GM18505 (cell line): ENCODE results near the gene ERVFRD-1.
"Not testable (repeated sequence)": the region's sequence is repeated elsewhere in the genome, so short reads cannot be mapped to it uniquely, and the experiment has no call there.

ENCODE experiments used
- ATAC-seq: cut with Tn5 transposase; IDR thresholded peaks from one replicate; pipeline ENCODE4 v1.9.1; 2021; ENCODE audit not compliant: unreplicated experiment
- POLR2A ChIP-seq: IDR thresholded peaks from 4 replicates; pipeline ENCODE4 v1.6.1; 2011; ENCODE audit warnings: borderline replicate concordance; ENCODE audit not compliant: insufficient read depth, insufficient read length; ENCODE audit errors: extremely low read depth

The ERVFRD-1 gene

GRCh38 chr6:11089695-11090094 is 21.8 kb downstream of the ERVFRD-1 start:
- no peak for TF ChIP-seq POLR2A
- ATAC-seq: no peak

DNA sequence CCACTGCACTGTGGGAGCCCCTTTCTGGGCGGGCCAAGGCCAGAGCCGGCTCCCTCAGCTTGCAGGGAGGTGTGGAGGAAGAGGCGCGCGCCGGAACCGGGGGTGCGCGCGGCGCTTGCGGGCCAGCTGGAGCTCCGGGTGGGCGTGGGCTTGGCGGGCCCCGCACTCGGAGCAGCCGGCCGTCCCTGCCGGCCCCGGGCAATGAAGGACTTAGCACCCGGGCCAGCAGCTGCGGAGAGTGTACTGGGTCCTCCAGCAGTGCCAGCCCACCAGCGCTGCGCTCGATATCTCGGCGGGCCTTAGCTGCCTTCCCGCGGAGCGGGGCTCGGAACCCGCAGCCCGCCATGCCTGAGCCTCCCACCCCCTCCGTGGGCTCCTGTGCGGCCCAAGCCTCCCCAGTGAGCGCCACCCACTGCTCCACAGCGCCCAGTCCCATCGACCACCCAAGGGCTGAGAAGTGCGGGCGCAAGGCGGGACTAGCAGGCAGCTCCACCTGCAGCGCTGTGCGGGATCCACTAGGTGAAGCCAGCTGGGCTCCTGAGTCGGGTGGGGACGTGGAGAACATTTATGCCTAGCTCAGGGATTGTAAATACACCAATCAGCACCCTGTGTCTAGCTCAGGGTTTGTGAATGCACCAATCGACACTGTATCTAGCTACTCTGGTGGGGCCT is 24.2 kb downstream of the ERVFRD-1 start:
- not testable (repeated sequence) for ATAC-seq

- ATAC-seq: no peak
Measured at GRCh38 chr6:11085758-11086435, 25.6 kb downstream of the ERVFRD-1 start.

GRCh38 chr6:11083956-11084355 is 27.6 kb downstream of the ERVFRD-1 start:
- no peak for TF ChIP-seq POLR2A
- no peak for ATAC-seq

More at GRCh38 chr6:11085758-11086435, 25.6 kb downstream of the ERVFRD-1 start:
- no peak for TF ChIP-seq POLR2A

- ATAC-seq: no peak
- TF ChIP-seq POLR2A: no peak
Measured at GRCh38 chr6:11083491-11083890, 28.0 kb downstream of the ERVFRD-1 start.

GRCh38 chr6:11080296-11080695 is 31.2 kb downstream of the ERVFRD-1 start:
- ATAC-seq: no peak

GRCh38 chr6:11078266-11078665 is 33.3 kb downstream of the ERVFRD-1 start:
- no peak for TF ChIP-seq POLR2A
- no peak for ATAC-seq

More at GRCh38 chr6:11080296-11080695, 31.2 kb downstream of the ERVFRD-1 start:
- TF ChIP-seq POLR2A: no peak

GRCh38 chr6:11076540-11076939 is 35.0 kb downstream of the ERVFRD-1 start:
- no peak for ATAC-seq
- TF ChIP-seq POLR2A: no peak

DNA sequence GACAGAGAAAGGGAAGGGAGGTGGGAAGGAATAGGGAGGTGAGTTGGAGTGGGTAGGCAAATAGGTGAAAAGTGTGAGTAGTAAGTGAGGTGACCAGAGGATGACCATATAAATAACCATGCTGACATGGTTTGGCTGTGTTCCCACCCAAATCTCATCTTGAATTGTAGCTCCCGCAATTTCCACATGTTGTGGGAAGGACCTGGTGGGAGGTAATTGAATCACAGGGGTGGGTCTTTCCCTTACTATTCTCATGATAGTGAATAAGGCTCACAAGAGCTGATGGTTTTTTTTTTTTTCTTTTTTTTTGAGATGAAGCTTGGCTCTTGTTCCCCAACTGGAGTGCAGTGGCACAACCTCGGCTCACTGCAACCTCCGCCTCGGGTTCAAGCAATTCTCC is 39.4 kb downstream of the ERVFRD-1 start:
- TF ChIP-seq POLR2A: no peak
- ATAC-seq: no peak

- no peak for TF ChIP-seq POLR2A
- no peak for ATAC-seq
Measured at GRCh38 chr6:11069760-11070159, 41.8 kb downstream of the ERVFRD-1 start.

- ATAC-seq: no peak
- no peak for TF ChIP-seq POLR2A
Measured at GRCh38 chr6:11067348-11067747, 44.2 kb downstream of the ERVFRD-1 start.

DNA sequence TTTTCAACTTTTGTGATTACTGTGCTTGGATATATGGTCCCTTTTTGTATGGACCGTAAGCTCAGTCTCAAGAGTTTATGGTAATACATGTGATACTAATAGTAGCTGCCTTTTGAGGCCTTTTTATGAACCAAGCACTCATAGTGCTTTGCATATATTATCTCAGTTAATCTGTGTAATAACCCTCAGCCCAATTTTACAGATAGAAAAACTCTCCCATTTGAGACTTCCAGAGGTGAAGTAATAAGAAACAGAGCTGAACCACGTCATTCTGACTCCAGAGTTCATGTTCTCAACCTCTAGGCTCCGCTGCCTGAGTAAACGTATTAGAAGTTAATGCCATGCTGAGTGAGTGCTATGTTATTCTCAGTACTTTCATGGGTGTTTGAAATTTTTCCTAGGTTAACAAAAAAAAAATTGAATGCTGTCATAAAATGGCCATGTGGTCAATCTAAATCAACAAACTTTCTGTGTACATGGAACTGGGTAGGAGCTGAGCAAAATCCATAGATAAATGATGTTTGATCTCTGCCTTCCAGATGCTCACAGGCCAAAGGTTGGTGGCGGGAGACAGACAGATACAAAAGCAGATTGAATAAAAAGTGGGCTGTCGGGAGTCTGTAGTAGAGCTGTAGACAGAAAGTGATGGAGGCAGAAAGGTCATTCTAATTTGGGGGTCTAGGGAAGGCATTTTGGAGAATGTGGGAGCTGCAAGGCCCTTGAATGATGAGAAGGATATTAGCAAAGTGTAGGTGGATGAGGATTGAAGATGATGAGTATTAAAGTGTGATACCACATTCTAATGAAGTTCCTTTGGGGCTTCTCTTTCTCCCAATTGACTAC is 44.8 kb downstream of the ERVFRD-1 start:
- no peak for ATAC-seq

DNA sequence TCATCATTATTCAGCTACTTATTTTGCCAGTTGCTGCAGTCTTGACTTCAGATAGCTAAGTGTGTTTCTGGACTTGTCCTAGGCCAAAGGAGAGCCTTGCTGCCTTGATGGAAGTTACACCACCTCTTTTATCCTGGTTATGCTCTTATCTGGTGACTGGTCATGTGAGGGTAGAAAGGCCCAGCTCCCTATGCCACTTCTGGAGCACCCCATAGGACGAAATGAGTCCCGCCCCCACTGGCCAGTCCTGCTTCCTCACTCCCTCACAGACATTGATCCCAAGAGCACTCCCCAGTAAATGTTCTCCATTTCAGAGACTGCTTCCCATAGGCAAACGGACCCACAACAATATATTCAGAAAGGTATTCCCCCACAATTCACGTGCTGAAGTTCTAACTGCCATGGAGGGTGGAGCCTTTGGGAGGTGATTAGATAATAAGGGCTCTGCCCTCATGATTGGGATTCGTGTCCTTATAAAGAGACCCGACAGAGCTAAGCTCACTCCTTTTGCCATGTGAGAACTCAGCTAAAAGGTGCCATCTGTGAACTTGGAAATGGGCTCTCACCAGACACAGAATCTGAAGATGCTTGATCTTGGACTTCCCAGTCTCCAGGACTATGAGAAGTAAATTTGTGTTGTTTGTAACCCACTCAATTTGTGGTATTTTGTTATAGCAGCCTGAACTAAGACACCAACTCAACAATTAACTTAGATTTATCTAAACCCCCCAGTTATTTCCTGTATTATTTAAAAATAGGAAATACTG is 45.9 kb downstream of the ERVFRD-1 start:
- no peak for TF ChIP-seq POLR2A
- ATAC-seq: no peak

More for the DNA sequence above, 44.8 kb downstream of the ERVFRD-1 start:
- TF ChIP-seq POLR2A: no peak

- no peak for ATAC-seq
- no peak for TF ChIP-seq POLR2A
Measured at GRCh38 chr6:11064836-11065235, 46.7 kb downstream of the ERVFRD-1 start.

DNA sequence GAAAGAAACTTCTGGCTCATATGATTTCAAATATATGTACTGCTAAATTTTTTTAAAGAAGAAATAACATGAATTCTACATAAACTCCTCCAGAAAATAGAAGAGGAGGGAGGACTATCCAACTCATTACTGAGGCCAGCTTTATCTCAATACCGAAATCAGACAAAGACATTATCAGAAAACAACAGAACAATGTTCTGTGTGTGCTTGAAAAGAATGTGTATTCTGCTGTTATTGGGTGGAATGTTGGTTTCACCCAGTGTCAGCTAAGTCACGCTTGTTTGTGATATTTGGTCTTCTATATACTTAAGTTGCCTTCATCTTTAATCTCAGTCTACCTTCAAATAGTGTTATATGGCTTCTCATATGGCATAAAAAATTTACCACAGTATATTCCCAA is 48.8 kb downstream of the ERVFRD-1 start:
- ATAC-seq: no peak
- TF ChIP-seq POLR2A: no peak
